Activated T-cell treated with anti-CD3 and anti-CD28 coated beads, Interleukin-2, amount 50 U/mL, for 1 hour (primary cell): ENCODE data around the gene SHPK.
A peak's percentile ranks its signal among the peaks of the same experiment; 100 is the strongest.
"Not testable (repeated sequence)": the region's sequence is repeated elsewhere in the genome, so short reads cannot be mapped to it uniquely, and the experiment has no call there.

Experiments
- DNase-seq: peaks from one replicate; pipeline ENCODE4 v3.0.0-alpha.2; 2020

The SHPK gene

GRCh38 chr17:3585826-3586225 lies 50.2 kb downstream of the SHPK start:
- no peak for DNase-seq

- DNase-seq: no peak
Measured at GRCh38 chr17:3583456-3583855, 52.6 kb downstream of the SHPK start.

- DNase-seq: no peak
Measured at GRCh38 chr17:3582915-3583314, 53.1 kb downstream of the SHPK start.

- DNase-seq: not testable (repeated sequence)
Measured at GRCh38 chr17:3578667-3579066, 57.4 kb downstream of the SHPK start.

- DNase-seq: no peak
Measured at GRCh38 chr17:3576970-3577369, 59.1 kb downstream of the SHPK start.

- DNase-seq: no peak
Measured at GRCh38 chr17:3575511-3575910, 60.5 kb downstream of the SHPK start.

- DNase-seq: no peak
Measured at GRCh38 chr17:3574231-3574630, 61.8 kb downstream of the SHPK start.

GRCh38 chr17:3573246-3574100 lies 62.6 kb downstream of the SHPK start:
- DNase-seq: no peak

GRCh38 chr17:3572231-3572630 lies 63.8 kb downstream of the SHPK start:
- DNase-seq: no peak

- no peak for DNase-seq
Measured at GRCh38 chr17:3571043-3571900, 64.8 kb downstream of the SHPK start.

GRCh38 chr17:3569534-3570137 lies 66.4 kb downstream of the SHPK start:
- DNase-seq: no peak

GRCh38 chr17:3566551-3566950 lies 69.5 kb downstream of the SHPK start:
- no peak for DNase-seq

- DNase-seq: no peak
Measured at GRCh38 chr17:3565143-3565542, 70.9 kb downstream of the SHPK start.

GRCh38 chr17:3564241-3564640 lies 71.8 kb downstream of the SHPK start:
- DNase-seq: not testable (repeated sequence)

- no peak for DNase-seq
Measured at GRCh38 chr17:3559270-3559645, 76.8 kb downstream of the SHPK start.

- DNase-seq: peak; percentile 41
Measured at GRCh38 chr17:3558603-3559269, 77.3 kb downstream of the SHPK start.
